Stomach (tissue), 4 donors: ENCODE measurements around the gene HTD2.

Experiments used
- EP300 ChIP-seq: sonication (generic); formaldehyde crosslinking; IDR thresholded peaks from one replicate; pipeline ENCODE4 v1.6.1; 2017; ENCODE audit warnings: antibody characterized with exemption
- POLR2A ChIP-seq, 4 donors: fragments of 450-650 bp; IDR thresholded peaks; one replicate each; pipeline ENCODE4 v1.6.1; 2016; ENCODE audit warnings: antibody characterized with exemption in 4 of 4, control low read depth in 2 of 4, mild to moderate bottlenecking in 1 of 4, moderate library complexity in 1 of 4
- POLR2AphosphoS5 ChIP-seq, 3 donors: sonication (generic); formaldehyde crosslinking; IDR thresholded peaks; one replicate each; pipeline ENCODE4 v1.6.1; 2016; ENCODE audit warnings: antibody characterized with exemption in 3 of 3
- TF ChIP-seq, protein P1 (sequence below), 7 experiments: fragments of 450-650 bp in 4 of 7; fragments of 200-600 bp in 3 of 7; sonication (generic) in 3 of 7; IDR thresholded peaks; one replicate each; pipeline ENCODE4 v1.5.1; 2016 to 2019; ENCODE audit warnings: antibody characterized with exemption in 7 of 7, control low read depth in 2 of 7, mild to moderate bottlenecking in 1 of 7

DNA sequence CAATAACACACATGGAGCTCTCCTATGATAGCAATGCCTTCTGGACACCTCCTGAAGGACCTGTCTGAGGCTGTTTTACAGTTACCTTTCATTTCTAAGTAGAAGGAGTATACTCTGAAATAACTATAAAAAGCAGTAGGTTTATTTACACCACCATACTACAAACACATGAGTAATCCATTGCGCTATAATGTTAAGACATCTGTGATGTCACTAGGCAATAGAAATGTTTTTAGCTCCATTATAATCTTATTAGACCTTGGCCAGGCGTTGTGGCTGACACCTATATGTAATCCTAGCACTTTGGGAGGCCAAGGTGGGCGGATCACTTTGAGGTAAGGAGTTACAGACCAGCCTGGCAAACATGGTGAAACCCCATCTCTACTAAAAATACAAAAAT lies 51.1 kb downstream of the HTD2 start:
- TF ChIP-seq, protein P1, sequence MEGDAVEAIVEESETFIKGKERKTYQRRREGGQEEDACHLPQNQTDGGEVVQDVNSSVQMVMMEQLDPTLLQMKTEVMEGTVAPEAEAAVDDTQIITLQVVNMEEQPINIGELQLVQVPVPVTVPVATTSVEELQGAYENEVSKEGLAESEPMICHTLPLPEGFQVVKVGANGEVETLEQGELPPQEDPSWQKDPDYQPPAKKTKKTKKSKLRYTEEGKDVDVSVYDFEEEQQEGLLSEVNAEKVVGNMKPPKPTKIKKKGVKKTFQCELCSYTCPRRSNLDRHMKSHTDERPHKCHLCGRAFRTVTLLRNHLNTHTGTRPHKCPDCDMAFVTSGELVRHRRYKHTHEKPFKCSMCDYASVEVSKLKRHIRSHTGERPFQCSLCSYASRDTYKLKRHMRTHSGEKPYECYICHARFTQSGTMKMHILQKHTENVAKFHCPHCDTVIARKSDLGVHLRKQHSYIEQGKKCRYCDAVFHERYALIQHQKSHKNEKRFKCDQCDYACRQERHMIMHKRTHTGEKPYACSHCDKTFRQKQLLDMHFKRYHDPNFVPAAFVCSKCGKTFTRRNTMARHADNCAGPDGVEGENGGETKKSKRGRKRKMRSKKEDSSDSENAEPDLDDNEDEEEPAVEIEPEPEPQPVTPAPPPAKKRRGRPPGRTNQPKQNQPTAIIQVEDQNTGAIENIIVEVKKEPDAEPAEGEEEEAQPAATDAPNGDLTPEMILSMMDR (IDR thresholded peaks at IDR 0.05) = no peak
- TF ChIP-seq POLR2A (IDR thresholded peaks at IDR 0.05) (no peak), POLR2AphosphoS5 (IDR thresholded peaks at IDR 0.05) (no peak), EP300 (no peak)
